H9 (cell line): ENCODE data around the gene RPL7L1. TPM values are rescaled to one million over a fixed set of nuclear protein-coding genes. Genes with fewer than 3 reads are reported as not detected.

Source experiments
- DNase-seq: peaks from one replicate; pipeline ENCODE4 v3.0.0-alpha.2; 2017
- H2AFZ ChIP-seq: one replicate; pipeline ENCODE4 v1.6.1; 2013; ENCODE audit warnings: mild to moderate bottlenecking, low read length, control low read depth, moderate library complexity
- H2AK5ac ChIP-seq: 2 replicates; pipeline ENCODE4 v1.6.1; 2013; ENCODE audit warnings: low read length, control low read depth, mixed read lengths; ENCODE audit not compliant: insufficient read length
- H2BK120ac ChIP-seq: one replicate; pipeline ENCODE4 v1.6.1; 2013; ENCODE audit warnings: low read depth, mild to moderate bottlenecking, low read length, control low read depth, inconsistent platforms; ENCODE audit not compliant: poor library complexity, severe bottlenecking
- H2BK12ac ChIP-seq: 2 replicates; pipeline ENCODE4 v1.6.1; 2013; ENCODE audit warnings: low read length, control low read depth, mixed read lengths, low read depth; ENCODE audit not compliant: insufficient read length
- H2BK15ac ChIP-seq: 2 replicates; pipeline ENCODE4 v1.6.1; 2013; ENCODE audit warnings: low read depth, low read length, control low read depth
- H2BK20ac ChIP-seq: one replicate; pipeline ENCODE4 v1.6.1; 2013; ENCODE audit warnings: low read depth, mild to moderate bottlenecking, low read length, control low read depth, inconsistent platforms; ENCODE audit not compliant: poor library complexity, severe bottlenecking
- H2BK5ac ChIP-seq: 2 replicates; pipeline ENCODE4 v1.6.1; 2013; ENCODE audit warnings: low read length, control low read depth, mixed read lengths; ENCODE audit not compliant: insufficient read length
- H3K14ac ChIP-seq: 2 replicates; pipeline ENCODE4 v1.6.1; 2013; ENCODE audit warnings: low read length, control low read depth; ENCODE audit not compliant: insufficient read depth
- H3K18ac ChIP-seq: 2 replicates; pipeline ENCODE4 v1.6.1; 2013; ENCODE audit warnings: low read depth, mild to moderate bottlenecking, mixed read lengths, low read length, control low read depth; ENCODE audit not compliant: insufficient read length
- H3K23ac ChIP-seq: 2 replicates; pipeline ENCODE4 v1.6.1; 2013; ENCODE audit warnings: low read length, control low read depth, mixed read lengths, low read depth; ENCODE audit not compliant: insufficient read length
- H3K23me2 ChIP-seq: 2 replicates; pipeline ENCODE4 v1.6.1; 2013; ENCODE audit warnings: low read depth, mild to moderate bottlenecking, mixed read lengths, low read length, control low read depth; ENCODE audit not compliant: insufficient read length, poor library complexity, severe bottlenecking
- H3K27ac ChIP-seq: 2 replicates; pipeline ENCODE4 v1.5.1; 2013; ENCODE audit warnings: low read length, control low read depth, mixed read lengths, low read depth; ENCODE audit not compliant: insufficient read length
- H3K27me3 ChIP-seq: 2 replicates; pipeline ENCODE4 v1.6.1; 2013; ENCODE audit warnings: low read length, control low read depth, inconsistent platforms; ENCODE audit not compliant: insufficient read depth
- H3K4ac ChIP-seq: 2 replicates; pipeline ENCODE4 v1.6.1; 2013; ENCODE audit warnings: low read depth, mild to moderate bottlenecking, control low read depth, inconsistent platforms, low read length, moderate library complexity
- H3K4me1 ChIP-seq: 2 replicates; pipeline ENCODE4 v1.6.1; 2013; ENCODE audit warnings: low read length, control low read depth, inconsistent platforms; ENCODE audit not compliant: insufficient read depth
- H3K4me2 ChIP-seq: 2 replicates; pipeline ENCODE4 v1.6.1; 2013; ENCODE audit warnings: low read length, control low read depth, mixed read lengths; ENCODE audit not compliant: insufficient read length, insufficient read depth
- H3K56ac ChIP-seq: 2 replicates; pipeline ENCODE4 v1.6.1; 2013; ENCODE audit warnings: low read depth, mild to moderate bottlenecking, mixed read lengths, low read length, control low read depth; ENCODE audit not compliant: insufficient read length
- H3K79me1 ChIP-seq: 2 replicates; pipeline ENCODE4 v1.6.1; 2013; ENCODE audit warnings: low read depth, mild to moderate bottlenecking, moderate library complexity, low read length, control low read depth, inconsistent platforms; ENCODE audit not compliant: insufficient read depth, poor library complexity, severe bottlenecking
- H3K79me2 ChIP-seq: 2 replicates; pipeline ENCODE4 v1.6.1; 2013; ENCODE audit warnings: low read length, control low read depth, inconsistent platforms; ENCODE audit not compliant: insufficient read depth
- H3K9ac ChIP-seq: 2 replicates; pipeline ENCODE4 v1.6.1; 2013; ENCODE audit warnings: low read length, control low read depth, mixed read lengths; ENCODE audit not compliant: insufficient read length; ENCODE audit errors: extremely low read depth
- H3K9me3 ChIP-seq: one replicate; pipeline ENCODE4 v1.6.1; 2013; ENCODE audit warnings: low read depth, low read length, inconsistent platforms; ENCODE audit not compliant: control insufficient read depth
- H3T11ph ChIP-seq: one replicate; pipeline ENCODE4 v1.6.1; 2013; ENCODE audit warnings: mild to moderate bottlenecking, low read length, control low read depth, inconsistent platforms
- H4K20me1 ChIP-seq: one replicate; pipeline ENCODE4 v1.6.1; 2013; ENCODE audit not compliant: control insufficient read depth, insufficient read length, insufficient read depth
- H4K5ac ChIP-seq: 2 replicates; pipeline ENCODE4 v1.6.1; 2013; ENCODE audit warnings: low read depth, mild to moderate bottlenecking, mixed read lengths, low read length, control low read depth; ENCODE audit not compliant: insufficient read length
- H4K8ac ChIP-seq: replicated peaks from 2 replicates; pipeline ENCODE4 v1.6.1; 2013; ENCODE audit warnings: low read length, control low read depth, mixed read lengths, low read depth; ENCODE audit not compliant: insufficient read length
- H4K91ac ChIP-seq: 2 replicates; pipeline ENCODE4 v1.6.1; 2013; ENCODE audit warnings: low read depth, mild to moderate bottlenecking, moderate library complexity, mixed read lengths, low read length, control low read depth; ENCODE audit not compliant: insufficient read length
- H3K27ac Mint-ChIP-seq, 3 experiments: 2 replicates in 2 of 3; 3 replicates in 1 of 3; pipeline ENCODE4 v1.8.0; 2020 to 2021; ENCODE audit warnings: mixed read lengths in 3 of 3, mild to moderate bottlenecking in 1 of 3, moderate library complexity in 1 of 3
- H3K27me3 Mint-ChIP-seq: 2 replicates; pipeline ENCODE4 v1.8.0; 2021; ENCODE audit warnings: low read depth, mild to moderate bottlenecking, moderate library complexity, mixed read lengths
- H3K36me3 Mint-ChIP-seq, 3 experiments: 2 replicates in 2 of 3; 3 replicates in 1 of 3; pipeline ENCODE4 v1.8.0; 2020 to 2021; ENCODE audit warnings: low read depth in 3 of 3, mixed read lengths in 3 of 3; ENCODE audit not compliant: insufficient read depth in 1 of 3
- H3K4me1 Mint-ChIP-seq, 2 experiments: 2 replicates each; pipeline ENCODE4 v1.8.0; 2020; ENCODE audit warnings: mixed read lengths in 2 of 2
- H3K4me3 Mint-ChIP-seq, 2 experiments: 2 replicates in 1 of 2; 3 replicates in 1 of 2; pipeline ENCODE4 v1.8.0; 2020 to 2021; ENCODE audit warnings: mild to moderate bottlenecking in 2 of 2, mixed read lengths in 2 of 2, moderate library complexity in 1 of 2
- H3K9me3 Mint-ChIP-seq, 2 experiments: 2 replicates in 1 of 2; 3 replicates in 1 of 2; pipeline ENCODE4 v1.8.0; 2020; ENCODE audit warnings: mild to moderate bottlenecking in 2 of 2, mixed read lengths in 2 of 2, moderate library complexity in 1 of 2
- WGBS: extraction: QIAGEN DNeasy Blood & Tissue Kit; methylation state at CpG from one replicate; pipeline ENCODE4 v1.1.7; 2013; ENCODE audit warnings: missing lambda C conversion rate, low lambda C conversion rate, mixed read lengths; ENCODE audit not compliant: insufficient read length; ENCODE audit errors: extremely low coverage; 5-methylcytosine and 5-hydroxymethylcytosine counted together
- total RNA-seq: library from RNA; stranded (reverse); gene quantifications from 2 replicates; pipeline ENCODE4 v1.2.1, GENCODE V29; 2021
- TF ChIP-seq, protein P1 (sequence below): fragments of 200-600 bp; sonication (generic); conservative IDR thresholded peaks from 3 replicates; pipeline ENCODE4 v1.8.0; 2021; ENCODE audit warnings: antibody characterized with exemption, mild to moderate bottlenecking

Gene RPL7L1
- total RNA-seq, 1 experiment from 2014 or later = 130 TPM

- H3K9me3 Mint-ChIP-seq = no peaks in the 10 kb centered on the region
- no peak overlapping the region for H2AK5ac ChIP-seq
- no peaks in the 10 kb centered on the region for H3K79me2 ChIP-seq
- no peak overlapping the region for H2BK15ac ChIP-seq
- no peak overlapping the region for H4K91ac ChIP-seq
- no peaks in the 10 kb centered on the region; the same call in 1 of the 2 replicates for H3K27me3 Mint-ChIP-seq
- no peak overlapping the region for H4K5ac ChIP-seq
- no peak overlapping the region for H3K14ac ChIP-seq
- H3K18ac ChIP-seq = no peak overlapping the region
- no peak overlapping the region for H2BK12ac ChIP-seq
- H3K23me2 ChIP-seq = no peaks in the 10 kb centered on the region
- no peak overlapping the region for H3K23ac ChIP-seq
- H3K36me3 Mint-ChIP-seq = no peaks in the 10 kb centered on the region
- no peak overlapping the region for H3K56ac ChIP-seq
- H3K4me3 Mint-ChIP-seq = no peak overlapping the region
- H3K79me1 ChIP-seq = no peaks in the 10 kb centered on the region
- WGBS = no CpG with 5 or more reads among the region's 6 CpGs
- H3K27ac ChIP-seq = no peak overlapping the region
- no peak overlapping the region for H4K8ac ChIP-seq
- peaks cover 0 to 4% of the 10 kb centered on the region in 2 experiments; a peak in 3 of 4 replicates for H3K4me1 Mint-ChIP-seq
- H2AFZ ChIP-seq = no peak overlapping the region
- H3K4me1 ChIP-seq = no peaks in the 10 kb centered on the region
- H3K9ac ChIP-seq = no peak overlapping the region
- H2BK120ac ChIP-seq = no peak overlapping the region
- H3K9me3 ChIP-seq = no peaks in the 10 kb centered on the region
- TF ChIP-seq, protein P1, sequence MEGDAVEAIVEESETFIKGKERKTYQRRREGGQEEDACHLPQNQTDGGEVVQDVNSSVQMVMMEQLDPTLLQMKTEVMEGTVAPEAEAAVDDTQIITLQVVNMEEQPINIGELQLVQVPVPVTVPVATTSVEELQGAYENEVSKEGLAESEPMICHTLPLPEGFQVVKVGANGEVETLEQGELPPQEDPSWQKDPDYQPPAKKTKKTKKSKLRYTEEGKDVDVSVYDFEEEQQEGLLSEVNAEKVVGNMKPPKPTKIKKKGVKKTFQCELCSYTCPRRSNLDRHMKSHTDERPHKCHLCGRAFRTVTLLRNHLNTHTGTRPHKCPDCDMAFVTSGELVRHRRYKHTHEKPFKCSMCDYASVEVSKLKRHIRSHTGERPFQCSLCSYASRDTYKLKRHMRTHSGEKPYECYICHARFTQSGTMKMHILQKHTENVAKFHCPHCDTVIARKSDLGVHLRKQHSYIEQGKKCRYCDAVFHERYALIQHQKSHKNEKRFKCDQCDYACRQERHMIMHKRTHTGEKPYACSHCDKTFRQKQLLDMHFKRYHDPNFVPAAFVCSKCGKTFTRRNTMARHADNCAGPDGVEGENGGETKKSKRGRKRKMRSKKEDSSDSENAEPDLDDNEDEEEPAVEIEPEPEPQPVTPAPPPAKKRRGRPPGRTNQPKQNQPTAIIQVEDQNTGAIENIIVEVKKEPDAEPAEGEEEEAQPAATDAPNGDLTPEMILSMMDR = no peak
- DNase-seq = no peak
- H2BK5ac ChIP-seq = no peak overlapping the region
- no peak overlapping the region for H3T11ph ChIP-seq
- no peaks in the 10 kb centered on the region for H4K20me1 ChIP-seq
- no peak overlapping the region for H2BK20ac ChIP-seq
- H3K4me2 ChIP-seq = no peak overlapping the region
- H3K27ac Mint-ChIP-seq = no peak overlapping the region
- H3K27me3 ChIP-seq = no peaks in the 10 kb centered on the region
- no peak overlapping the region for H3K4ac ChIP-seq
These were observed 42.4 kb downstream of the RPL7L1 start for GRCh38 chr6:42921801-42922200.
